Inflammatory macrophage treated with lipopolysaccharide for 4 hours (primary cell): ENCODE measurements around the gene ATG7.
"Not testable (repeated sequence)": the region's sequence is repeated elsewhere in the genome, so short reads cannot be mapped to it uniquely, and the experiment has no call there.

Experiments used
- DNase-seq: peaks from one replicate; pipeline ENCODE4 v3.0.0-alpha.2; 2020

The ATG7 gene

DNA sequence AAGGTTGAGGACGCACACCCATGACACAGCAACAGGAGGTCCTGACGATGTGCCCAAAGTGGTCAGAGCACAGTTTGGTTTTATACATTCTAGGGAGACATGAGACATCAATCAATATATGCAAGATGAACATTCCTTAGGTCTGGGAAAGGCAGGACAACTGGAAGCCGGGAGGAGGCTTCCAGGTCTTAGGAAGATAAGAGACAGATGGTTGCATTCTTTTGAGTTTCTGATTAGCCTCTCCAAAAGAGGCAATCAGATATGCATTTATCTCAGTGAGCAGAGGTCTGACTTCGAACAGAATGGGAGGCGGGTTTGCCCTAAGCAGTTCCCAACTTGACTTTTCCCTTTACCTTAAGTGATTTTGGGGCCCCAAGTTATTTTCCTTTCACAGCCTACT, 16.7 kb upstream of the ATG7 start:
- DNase-seq, result not testable (repeated sequence)

GRCh38 chr3:11258958-11259357, 13.2 kb upstream of the ATG7 start:
- no peak for DNase-seq

- DNase-seq, result no peak
These were observed 11.7 kb upstream of the ATG7 start for GRCh38 chr3:11260460-11260859.

GRCh38 chr3:11269007-11269406, 3.2 kb upstream of the ATG7 start:
- no peak for DNase-seq

DNA sequence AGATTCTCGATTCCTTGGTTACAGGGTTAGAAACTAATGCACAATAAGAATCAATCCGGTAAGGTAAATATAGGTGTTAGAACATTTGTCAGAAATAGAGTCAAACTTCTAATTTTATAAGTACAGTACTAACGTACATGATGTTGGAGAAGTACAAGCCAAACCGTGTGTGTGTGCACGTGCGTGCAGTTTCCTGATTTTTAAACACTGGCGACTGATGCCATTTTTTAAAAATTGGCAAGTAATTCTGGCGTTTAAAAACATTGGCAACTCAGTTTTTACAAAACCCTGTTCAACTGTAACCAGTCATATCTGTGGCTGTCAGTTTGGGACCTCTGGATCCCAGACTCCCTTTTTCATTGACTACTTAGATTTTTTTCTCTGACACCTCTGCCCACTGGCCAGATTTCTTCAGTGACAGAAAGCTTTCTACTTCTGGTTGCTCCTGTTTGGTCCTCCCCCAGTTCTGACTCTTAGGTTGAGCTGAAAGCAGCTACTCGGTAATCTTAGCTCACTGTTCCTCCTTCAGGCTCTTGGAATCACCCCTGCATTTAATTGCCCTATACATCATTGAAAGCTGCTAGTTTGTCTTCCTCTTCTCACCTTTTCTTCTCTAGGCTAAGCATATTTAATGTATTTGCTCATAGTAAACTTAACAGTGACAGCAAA, 843 bp downstream of the ATG7 start:
- DNase-seq, result peak; percentile 81

DNA sequence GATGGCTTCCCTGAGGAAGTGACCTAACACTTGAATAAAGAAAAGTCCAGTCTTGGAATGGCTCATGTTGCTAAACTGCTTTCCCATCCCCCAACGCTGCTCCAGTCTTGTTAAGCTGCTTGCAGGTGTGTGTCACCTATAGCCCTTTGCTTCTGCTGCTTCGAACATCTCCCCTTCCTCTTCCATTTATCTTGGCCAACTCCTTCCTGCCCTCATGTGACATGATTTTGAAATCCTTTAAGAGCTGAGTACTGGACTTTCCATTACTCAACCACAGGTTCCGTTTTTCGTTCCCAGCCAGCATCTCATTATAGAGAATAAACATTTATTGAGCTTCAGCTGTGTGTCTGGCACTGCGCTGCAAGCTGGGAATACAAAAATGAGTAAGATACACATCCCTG, 1.7 kb downstream of the ATG7 start:
- DNase-seq, result peak; percentile 97

GRCh38 chr3:11274566-11275142, 2.5 kb downstream of the ATG7 start:
- DNase-seq, result peak; percentile 64

DNA sequence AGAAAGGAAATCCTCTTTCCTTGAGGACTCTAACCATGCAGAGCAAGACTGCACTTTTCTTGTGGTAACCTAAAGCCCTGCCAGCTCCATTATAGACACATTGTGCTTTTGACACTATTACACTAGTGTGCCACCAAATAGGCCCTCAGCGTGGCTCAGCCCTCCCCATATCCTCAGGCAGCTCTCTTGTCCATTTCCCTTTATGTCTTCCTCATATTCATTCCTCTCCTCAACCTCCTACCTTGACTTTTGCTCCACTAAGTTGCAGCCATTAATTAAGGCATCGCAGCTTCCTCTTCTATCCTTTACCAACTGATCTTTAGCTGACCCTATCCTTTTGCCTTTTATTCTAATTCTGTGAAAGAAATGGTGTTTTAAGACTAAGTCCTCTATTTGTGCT, 3.7 kb downstream of the ATG7 start:
- peak; percentile 37 for DNase-seq

- no peak for DNase-seq
These were observed 4.7 kb downstream of the ATG7 start for GRCh38 chr3:11276901-11277300.

DNA sequence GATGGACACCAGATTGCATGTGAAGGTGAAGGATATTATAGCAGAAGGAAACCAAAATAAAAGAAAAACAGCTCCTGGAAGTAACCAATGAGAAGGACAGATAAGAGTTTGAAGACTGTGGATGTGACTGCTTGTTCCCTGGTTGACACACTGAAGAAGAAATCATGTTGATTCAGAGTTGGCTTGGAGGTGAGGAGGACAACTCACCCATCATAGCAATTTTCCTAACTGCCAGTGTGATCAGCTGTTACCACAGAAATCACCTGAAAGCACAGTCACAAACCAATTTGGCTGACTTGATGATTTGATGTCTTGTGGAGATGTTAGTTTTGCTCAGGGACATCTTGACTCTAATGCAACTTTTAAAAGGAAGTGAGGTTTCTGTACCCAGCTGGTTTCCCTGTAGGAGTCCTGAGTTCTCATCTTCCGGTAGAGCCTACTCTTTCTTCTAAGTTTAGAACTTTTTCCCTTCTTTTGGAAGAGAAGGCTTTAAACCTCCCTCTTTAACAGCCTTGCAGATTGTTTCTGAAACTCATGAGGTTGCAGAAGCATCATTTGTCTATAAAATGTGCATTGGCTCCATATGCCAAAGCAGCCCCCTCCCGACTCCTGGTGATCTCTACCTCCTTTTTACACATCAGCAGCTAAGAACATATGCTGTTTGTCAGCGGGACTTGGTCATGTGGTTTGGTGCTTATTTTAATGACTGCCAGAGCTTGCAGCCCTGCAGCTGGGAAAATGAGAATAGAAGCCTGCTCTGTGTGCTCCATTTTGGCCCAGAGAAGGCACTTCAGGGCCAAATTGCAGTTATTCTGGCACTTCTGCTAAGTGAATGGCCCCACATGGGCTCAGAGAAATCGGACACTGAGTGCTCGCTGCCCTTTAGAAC, 10.3 kb downstream of the ATG7 start:
- DNase-seq, result peak; percentile 58

- peak; percentile 81 for DNase-seq
These were observed 10.9 kb downstream of the ATG7 start for GRCh38 chr3:11283139-11283475.

DNA sequence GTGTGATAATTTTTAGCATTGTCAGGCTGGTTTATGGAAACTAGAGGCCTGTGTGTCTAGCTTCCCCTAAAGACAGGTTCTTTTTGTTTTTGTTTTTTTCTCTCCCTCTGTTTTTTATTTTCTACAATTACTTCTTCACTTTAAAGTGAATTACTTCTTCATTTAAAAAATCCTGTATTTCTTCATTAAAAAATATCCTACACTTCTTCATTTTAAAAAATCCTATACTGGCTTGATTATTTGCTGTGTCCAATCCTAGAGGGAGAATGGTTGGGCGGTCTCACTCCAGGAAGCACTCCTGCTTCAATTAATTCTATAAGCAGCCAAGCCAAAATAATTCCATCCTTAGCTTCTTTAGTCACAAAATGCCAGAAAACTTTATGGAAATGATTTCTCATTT, 11.8 kb downstream of the ATG7 start:
- DNase-seq, result peak; percentile 30

DNA sequence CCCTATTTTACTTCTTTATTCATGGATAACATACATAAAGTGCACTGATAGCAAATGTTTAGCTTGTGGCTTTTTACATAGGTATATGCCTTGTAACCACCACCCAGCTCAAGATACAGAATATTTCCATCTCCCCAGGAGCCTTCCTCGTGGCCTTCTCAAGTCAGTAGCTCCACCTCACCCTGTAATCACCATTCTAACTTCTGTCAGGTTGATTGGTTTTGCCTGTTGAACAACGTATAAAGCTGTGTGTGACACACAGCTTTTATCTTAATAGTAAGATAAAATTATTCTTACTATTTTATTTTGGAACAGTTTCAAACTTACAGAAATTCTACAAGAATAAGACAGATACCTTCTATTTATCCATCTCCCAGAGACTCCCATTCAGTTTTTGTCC, 13.3 kb downstream of the ATG7 start:
- DNase-seq, result no peak

GRCh38 chr3:11287404-11287803, 15.2 kb downstream of the ATG7 start:
- DNase-seq, result no peak

DNA sequence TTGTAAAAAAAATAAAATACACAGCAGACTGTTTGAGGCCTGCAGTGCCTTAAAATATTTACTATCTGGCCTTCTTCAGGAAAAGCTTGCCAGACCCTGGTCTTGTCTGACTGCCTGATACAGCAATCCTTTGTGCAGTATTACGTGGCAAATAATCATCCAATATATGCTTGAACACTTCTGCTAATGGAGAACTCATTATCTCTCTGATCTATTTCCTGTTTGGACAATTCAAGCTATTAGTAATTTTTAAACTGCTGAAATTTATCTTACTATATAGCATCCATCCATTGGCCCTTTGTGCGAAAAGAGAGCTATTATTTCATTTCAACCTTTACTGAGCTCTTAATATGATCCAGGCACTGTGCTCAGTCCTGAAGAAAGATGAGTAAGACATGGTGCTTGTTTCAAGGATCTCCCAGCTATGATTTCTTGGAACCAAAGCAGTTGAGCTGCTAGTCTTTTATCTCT, 15.9 kb downstream of the ATG7 start:
- DNase-seq, result peak; percentile 59

GRCh38 chr3:11288786-11289637, 16.8 kb downstream of the ATG7 start:
- peak; percentile 96 for DNase-seq

- peak; percentile 33 for DNase-seq
These were observed 17.7 kb downstream of the ATG7 start for GRCh38 chr3:11289864-11290263.

DNA sequence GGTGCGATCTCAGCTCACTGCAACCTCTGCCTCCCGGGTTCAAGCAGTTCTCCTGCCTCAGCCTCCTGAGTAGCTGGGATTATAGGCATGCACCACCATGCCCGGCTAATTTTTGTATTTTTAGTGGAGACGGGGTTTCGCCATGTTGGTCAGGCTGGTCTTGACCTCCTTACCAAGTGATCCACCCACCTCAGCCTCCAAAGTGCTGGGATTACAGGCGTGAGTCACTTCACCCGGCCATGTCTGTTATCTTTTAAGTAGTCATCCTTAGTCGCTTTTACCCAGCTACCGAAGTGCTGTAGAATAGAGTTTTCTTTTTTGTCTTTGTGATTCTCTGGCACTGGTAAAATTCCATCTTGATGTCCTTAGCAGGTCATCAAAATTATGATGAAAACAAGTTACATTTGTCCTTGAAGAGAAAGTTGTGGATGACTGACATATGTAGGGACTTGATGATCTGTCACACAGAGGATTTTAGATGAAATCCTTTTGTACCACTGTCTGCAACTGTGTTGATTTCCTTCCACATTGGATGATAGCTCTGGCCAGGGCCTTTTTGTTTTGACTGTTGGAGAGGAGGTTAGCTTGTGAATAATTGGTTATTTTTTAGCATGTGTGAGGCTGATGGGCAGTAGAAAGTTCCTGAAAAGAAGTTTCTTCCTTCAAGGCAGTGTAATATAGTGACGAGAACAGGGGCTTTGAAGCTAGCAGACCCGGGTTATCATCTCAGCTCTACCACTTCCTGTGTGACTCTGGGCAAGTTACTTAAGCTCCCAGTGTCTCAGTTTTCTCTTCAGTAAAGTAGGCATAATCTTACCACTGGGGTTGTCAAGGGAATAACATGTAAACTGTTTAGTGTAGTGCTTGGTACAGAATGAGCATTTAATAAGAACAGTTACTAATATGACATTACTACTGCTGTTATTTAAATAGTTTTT, 18.8 kb downstream of the ATG7 start:
- DNase-seq, result peak; percentile 73

DNA sequence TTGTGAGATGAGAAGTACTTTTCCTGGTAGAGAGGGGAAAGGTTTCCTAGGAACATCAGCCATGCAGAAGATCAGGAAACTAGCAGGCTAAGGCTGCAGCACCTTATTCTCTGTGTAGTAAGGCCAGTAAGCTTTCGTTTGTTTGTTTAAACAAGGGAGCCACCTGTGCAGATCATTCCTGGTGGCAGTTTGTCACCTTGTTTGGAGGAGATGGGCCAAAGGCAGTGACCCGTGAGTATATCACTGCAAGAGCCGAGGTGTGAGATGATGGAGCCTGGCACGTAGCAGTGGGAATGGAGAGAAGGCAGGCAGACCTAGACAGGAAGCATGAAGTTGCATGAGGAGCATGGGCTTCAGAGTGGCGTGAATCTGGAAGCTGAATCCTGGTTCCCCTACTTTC, 19.6 kb downstream of the ATG7 start:
- DNase-seq, result no peak

- DNase-seq, result no peak
These were observed 24.9 kb downstream of the ATG7 start for GRCh38 chr3:11297126-11297525.

DNA sequence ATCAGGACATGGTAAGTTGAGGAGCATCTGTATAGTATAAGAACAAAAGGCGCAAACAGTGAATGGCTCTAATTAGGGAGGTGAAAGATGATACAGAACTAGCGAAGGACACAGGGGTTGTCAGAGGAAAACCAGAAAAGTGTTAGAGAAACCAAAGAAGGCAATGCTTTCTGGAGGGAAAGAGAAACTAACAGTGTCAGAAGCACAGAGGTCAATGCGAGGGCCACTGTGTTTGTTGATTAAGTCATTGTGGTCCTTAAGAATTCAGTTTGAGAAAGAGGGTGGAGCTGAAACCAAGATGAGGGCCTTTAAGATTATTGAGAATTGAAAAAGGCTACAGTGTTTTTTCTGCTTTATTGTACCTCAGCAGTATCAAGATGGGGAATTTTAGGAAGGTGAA, 28.8 kb downstream of the ATG7 start:
- DNase-seq, result peak; percentile 72

GRCh38 chr3:11302444-11302843, 30.2 kb downstream of the ATG7 start:
- DNase-seq, result no peak
